22Rv1 (cell line): Measurements from ENCODE around the gene PCDHGC3.

ENCODE experiments used
- H3K27ac ChIP-seq: fragments of 450-650 bp; 2 replicates; pipeline ENCODE4 v1.5.1; 2017
- ZFX ChIP-seq: fragments of 450-650 bp; IDR thresholded peaks from 2 replicates; pipeline ENCODE4 v1.6.1; 2017; ENCODE audit warnings: antibody characterized with exemption, borderline replicate concordance
- TF ChIP-seq, protein P1 (sequence below): fragments of 450-650 bp; IDR thresholded peaks from 2 replicates; pipeline ENCODE4 v1.5.1; 2017; ENCODE audit warnings: mild to moderate bottlenecking

PCDHGC3 gene

DNA sequence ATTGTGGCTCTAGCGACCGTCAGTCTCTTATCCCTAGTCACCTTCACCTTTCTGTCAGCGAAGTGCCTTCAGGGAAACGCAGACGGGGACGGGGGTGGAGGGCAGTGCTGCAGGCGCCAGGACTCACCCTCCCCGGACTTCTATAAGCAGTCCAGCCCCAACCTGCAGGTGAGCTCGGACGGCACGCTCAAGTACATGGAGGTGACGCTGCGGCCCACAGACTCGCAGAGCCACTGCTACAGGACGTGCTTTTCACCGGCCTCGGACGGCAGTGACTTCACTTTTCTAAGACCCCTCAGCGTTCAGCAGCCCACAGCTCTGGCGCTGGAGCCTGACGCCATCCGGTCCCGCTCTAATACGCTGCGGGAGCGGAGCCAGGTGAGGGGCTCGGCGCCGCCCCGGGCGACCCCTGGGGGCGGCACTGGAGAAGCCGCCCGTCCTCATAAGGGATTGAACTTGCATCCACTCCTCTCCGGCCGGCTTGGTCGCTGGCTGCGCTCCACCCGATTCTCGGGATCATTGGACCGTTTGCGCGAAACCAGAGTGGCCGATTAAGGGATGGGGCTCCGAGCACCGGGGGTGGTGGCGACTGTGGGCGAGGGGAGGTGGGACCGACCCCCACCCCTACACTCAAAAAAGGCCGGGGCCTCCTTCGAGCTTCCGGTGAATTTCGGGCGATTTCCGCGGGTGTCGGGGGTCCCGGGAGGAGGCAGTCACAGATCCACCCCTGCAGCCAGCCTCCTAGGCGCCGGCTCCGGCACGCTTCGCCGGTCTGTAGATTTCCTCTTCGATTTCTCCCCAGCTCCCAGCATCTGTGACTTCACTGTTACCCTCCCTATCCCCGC is 15.8 kb downstream of the PCDHGC3 start:
- H3K27ac ChIP-seq, result no peak overlapping the region

DNA sequence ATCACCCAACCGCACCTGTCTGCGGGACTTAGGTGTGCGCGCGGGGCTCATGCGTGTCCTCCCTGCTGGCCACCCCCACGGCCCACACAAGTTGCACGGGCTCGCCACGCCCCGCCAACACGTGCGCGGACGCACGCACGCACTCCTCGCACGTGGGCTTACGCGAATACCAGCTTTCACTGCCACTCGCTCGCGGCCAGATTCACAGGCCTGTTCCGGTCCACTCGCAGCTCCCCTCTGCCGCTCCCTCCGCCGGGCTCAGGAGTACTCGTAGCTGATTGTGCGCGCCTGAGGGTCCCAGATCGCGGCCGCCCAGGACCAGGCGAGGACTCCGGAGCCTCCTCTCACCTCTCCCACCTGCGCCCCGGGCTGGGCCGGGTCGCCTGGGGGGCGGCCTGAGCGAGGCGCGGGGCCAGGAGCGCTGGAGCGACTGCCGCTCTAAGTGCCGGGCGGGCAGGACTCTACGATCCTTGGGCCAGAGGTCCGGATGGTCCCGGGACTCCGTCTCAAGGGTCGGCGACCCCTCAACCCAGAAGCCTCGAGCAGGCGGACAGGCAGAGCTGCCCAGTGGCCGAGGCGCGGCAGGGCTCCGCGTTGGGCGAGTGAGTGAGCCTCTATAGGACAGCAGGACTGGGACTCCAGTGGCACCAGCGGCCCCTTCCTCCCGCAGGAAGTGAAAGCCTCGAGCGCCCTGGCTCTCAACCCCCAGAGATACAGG is 16.6 kb downstream of the PCDHGC3 start:
- no peak for TF ChIP-seq ZFX
- TF ChIP-seq, protein P1, sequence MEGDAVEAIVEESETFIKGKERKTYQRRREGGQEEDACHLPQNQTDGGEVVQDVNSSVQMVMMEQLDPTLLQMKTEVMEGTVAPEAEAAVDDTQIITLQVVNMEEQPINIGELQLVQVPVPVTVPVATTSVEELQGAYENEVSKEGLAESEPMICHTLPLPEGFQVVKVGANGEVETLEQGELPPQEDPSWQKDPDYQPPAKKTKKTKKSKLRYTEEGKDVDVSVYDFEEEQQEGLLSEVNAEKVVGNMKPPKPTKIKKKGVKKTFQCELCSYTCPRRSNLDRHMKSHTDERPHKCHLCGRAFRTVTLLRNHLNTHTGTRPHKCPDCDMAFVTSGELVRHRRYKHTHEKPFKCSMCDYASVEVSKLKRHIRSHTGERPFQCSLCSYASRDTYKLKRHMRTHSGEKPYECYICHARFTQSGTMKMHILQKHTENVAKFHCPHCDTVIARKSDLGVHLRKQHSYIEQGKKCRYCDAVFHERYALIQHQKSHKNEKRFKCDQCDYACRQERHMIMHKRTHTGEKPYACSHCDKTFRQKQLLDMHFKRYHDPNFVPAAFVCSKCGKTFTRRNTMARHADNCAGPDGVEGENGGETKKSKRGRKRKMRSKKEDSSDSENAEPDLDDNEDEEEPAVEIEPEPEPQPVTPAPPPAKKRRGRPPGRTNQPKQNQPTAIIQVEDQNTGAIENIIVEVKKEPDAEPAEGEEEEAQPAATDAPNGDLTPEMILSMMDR, result no peak
- no peak overlapping the region for H3K27ac ChIP-seq

More for the DNA sequence above, 15.8 kb downstream of the PCDHGC3 start:
- TF ChIP-seq, protein P1, result no peak
- TF ChIP-seq ZFX, result no peak

GRCh38 chr5:141493500-141494422 is 18.0 kb downstream of the PCDHGC3 start:
- H3K27ac ChIP-seq, result no peak overlapping the region

DNA sequence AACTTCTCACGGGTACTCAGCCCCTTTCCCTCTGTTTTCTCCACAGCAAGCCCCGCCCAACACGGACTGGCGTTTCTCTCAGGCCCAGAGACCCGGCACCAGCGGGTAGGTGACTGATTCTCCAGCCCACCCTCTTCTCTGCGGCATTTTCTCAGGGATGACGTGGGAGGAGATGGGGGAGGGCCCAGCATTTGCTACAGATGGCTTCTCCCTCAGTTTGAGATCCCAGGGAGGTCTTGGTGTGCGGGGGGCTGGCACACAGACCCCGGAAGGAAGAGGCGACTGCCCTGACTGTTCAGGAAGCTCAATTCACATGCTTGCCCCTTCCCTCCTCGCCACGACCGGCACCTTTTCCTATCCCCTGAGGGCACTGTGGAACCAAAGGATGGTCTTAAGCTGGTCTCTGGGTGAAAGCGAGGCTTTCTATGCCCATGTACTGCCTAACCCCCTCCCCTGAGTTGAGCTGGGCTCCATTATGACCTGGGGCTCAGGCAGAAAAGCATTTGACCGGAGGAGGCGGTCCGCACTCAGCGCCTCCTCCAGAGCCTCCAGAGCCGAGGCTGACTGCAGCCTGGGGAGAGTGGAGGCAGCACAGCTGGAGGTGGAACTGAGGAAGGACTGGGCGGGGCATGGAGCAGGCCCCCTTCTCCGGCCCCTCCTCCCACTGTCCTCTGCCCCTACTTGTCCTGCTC is 19.1 kb downstream of the PCDHGC3 start:
- H3K27ac ChIP-seq, result no peak overlapping the region
- no peak for TF ChIP-seq ZFX
- TF ChIP-seq, protein P1, result no peak

More at GRCh38 chr5:141493500-141494422, 18.0 kb downstream of the PCDHGC3 start:
- no peak for TF ChIP-seq ZFX
- TF ChIP-seq, protein P1, result no peak

DNA sequence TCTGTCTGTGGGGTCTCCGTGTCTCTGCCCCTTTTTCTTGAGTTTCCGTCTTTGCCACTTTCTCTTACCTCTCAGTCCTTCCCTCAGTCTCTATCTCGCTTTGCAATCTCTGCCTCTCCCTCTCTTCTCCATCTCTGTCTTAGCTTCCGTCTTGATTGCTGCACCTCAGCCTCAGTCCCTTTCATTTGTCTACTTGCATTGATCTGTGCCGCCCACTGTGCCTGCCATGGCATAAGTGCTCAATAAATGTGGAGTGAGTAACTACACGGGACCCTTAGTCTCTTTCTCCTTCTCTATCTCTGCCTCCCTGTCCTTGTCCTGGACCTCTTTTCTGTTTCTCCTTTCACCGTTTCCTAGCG is 19.7 kb downstream of the PCDHGC3 start:
- no peak overlapping the region for H3K27ac ChIP-seq
- TF ChIP-seq, protein P1, result no peak
- no peak for TF ChIP-seq ZFX

GRCh38 chr5:141496038-141496437 is 20.3 kb downstream of the PCDHGC3 start:
- no peak for TF ChIP-seq ZFX
- TF ChIP-seq, protein P1, result no peak
- no peak overlapping the region for H3K27ac ChIP-seq
